RPMI8226 (cell line): Measurements from ENCODE around the gene ZNF579.
"Not testable (repeated sequence)": the region's sequence is repeated elsewhere in the genome, so short reads cannot be mapped to it uniquely, and the experiment has no call there.

Experiments
- DNase-seq: peaks from one replicate; pipeline ENCODE4 v3.0.0-alpha.2; 2015

The ZNF579 gene

DNA sequence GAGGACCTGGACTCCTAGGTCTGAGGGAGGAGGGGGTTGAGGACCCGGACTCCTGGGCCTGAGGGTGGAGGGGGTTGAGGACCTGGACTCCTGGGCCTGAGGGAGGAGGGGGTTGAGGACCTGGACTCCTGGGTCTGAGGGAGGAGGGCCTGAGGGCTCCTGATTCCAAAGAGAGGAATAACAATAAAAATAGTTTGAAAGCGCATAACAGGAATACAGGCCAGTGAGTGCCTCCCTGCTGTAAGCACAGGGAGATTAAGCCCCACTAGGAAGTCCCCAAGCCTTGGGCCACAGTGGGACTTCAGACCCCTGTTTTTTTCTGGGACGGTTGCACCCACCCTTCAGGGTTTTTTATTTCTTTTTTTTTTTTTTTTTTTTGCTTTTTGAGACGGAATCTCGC, 42.5 kb downstream of the ZNF579 start:
- DNase-seq: no peak

DNA sequence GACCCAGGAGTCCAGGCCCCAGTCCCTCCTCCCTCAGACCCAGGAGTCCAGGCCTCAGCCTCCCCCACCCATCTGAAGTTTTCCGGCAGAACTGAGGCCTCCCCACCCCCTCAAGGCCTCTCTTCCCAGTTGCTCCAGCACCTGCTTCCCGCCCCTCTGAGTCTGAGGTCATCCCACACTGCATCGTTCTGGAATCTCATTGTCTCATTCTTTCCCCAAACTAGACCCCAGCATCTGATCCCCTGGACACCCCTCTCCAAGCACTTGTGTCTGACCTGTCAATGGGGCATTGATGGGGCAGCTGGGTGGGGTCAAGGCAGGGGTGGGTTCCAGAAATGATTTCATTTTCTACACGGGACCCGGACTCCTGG, 42.9 kb downstream of the ZNF579 start:
- no peak for DNase-seq

DNA sequence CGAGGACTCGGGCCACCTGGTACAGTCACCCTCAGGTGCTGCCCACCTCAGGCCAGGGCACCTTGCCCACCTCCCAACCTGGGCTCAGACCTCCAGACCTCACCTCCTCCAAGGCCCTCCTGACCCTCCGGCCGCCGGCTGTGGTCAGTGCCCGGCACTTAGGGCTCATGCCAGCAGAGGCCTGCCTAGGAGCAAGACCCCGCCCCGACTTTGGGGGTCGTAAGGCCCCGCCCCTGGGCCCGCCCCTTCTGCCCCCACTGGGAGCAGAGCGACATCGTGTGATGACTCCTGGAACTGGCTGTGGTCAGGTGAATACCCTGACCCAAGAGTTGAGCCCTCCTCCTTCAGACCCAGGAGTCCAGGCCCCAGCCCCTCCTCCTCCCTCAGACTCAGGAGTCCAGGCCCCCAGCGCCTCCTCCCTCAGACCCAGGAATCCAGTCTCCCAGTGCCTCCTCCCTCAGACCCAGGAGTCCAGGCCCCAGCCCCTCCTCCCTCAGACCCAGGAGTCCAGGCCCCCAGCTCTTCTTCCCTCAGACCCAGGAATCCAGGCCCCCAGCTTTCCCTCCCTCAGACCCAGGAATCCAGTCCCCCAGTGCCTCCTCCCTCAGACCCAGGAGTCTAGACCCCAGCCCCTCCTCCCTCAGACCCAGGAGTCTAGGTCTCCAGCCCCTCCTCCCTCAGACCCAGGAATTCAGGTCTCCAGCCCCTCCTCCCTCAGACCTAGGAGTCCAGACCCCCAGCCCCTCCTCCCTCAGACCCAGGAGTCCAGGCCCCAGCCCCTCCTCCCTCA, 43.5 kb downstream of the ZNF579 start, which contains the start of gene SBK2:
Gene SBK2, minus strand, starts transcription at position 183 of the 790 bp plus-strand sequence. CDS start 839 bp downstream, outside the sequence.
- DNase-seq: no peak

DNA sequence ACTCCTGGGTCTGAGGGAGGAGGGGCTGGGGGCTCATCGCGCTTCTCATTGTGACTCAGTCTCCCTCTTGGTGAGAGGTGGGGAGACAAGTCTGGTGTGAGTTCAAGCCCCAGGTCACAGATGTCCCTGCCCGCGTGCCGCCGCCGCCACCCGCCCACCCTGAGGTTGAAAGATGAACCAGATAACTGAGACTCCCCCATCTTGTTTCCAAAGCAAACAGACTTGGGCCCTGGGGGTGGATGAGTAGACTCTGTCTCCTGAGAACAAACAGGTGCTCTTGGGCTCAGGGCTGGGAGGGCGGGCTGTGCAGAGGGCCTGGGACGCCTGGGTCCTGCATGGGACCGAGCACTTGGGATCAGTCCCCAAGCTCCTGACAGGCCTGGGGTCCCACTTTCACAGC, 44.3 kb downstream of the ZNF579 start:
- DNase-seq: no peak

DNA sequence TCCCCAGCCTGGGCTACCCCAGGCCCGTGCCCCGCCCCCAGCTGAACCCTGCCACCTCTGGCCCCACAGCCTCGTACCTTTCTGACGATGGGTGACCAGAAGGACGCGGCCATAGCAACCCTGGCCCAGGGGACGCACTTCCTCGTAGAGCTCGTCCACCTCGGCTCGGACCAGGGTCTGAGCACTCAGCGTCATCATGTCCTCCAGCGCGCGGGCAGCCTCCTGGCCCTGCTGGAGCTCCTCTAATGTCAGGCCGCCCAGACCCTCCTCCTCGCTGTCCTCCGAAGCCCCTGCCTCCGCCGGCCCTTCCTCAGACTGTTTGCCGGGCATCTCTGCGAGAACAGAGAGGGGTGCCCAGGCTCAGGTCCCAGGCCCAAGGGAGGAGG, 44.7 kb downstream of the ZNF579 start:
- DNase-seq: no peak

DNA sequence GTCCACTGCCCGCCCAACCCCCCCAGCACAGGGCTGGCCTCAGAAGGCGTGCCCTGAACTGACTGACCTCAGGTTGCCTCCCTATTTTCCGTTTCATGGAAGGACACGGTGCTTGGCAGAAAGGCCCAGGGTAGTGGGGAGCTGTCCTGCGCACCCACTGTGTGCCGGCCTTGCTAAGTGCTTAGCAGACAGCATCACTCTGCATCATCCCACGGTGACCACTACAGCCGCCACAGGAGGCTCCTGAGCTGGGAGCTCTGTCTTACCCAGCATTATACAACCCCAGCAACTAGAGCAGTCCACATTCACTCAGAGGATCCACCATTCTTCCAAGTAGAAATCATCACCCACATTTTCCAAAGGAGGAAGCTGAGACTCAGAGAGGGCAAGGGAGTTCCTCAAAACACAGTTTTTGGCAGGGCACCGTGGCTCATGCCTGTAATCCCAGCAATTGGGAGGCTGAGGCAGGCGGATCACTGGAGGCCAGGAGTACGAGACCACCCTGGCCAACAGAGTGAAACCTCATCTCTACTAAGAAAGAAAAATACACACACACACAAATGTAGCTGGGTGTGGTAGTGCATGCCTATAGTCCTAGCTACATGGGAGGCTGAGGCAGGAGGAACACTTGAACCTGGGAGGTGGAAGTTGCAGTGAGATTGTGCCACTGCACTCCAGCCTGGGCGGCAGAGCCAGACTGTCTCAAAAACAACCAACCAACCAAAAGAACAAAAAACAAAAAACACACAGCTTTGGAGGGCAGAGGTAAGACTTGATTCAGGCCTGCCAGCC, 45.3 kb downstream of the ZNF579 start:
- no peak for DNase-seq

DNA sequence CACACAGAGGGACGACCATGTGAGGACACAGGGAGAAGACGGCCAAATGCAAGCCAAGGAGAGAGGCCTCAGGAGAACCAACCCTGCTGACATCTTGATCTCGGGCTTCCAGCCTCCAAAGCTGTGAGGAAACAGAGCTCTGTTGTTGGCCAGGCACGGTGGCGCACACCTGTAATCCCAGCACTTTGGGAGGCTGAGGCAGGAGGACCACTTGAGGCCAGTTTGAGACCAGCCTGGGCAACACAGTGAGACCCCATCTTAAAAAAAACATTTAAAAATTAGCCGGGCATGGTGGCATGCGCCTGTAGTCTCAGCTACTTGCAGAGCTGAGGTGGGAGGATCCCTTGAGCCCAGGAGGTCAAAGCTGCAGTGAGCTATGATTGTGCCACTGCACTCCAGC, 46.4 kb downstream of the ZNF579 start:
- not testable (repeated sequence) for DNase-seq

DNA sequence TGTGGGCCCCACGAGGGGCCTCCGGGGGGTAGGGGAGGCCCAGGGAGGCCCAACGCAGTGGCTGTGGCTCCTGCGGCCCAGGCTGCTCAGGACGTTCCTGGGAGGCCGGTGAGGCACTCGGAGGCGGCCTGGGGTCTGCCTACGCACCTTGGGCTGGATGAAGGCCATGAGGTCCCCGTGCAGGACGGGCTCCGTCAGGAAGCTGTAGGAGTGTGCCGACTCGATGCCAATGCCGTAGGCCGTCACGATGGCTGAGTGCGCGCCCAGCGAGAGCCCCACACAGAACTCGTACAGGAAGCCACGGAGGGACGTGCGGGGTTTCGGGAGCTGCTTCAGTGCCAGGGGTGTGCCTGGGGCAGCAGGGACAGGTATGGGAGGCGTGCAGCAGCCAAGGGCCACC, 49.7 kb downstream of the ZNF579 start:
- DNase-seq: no peak

DNA sequence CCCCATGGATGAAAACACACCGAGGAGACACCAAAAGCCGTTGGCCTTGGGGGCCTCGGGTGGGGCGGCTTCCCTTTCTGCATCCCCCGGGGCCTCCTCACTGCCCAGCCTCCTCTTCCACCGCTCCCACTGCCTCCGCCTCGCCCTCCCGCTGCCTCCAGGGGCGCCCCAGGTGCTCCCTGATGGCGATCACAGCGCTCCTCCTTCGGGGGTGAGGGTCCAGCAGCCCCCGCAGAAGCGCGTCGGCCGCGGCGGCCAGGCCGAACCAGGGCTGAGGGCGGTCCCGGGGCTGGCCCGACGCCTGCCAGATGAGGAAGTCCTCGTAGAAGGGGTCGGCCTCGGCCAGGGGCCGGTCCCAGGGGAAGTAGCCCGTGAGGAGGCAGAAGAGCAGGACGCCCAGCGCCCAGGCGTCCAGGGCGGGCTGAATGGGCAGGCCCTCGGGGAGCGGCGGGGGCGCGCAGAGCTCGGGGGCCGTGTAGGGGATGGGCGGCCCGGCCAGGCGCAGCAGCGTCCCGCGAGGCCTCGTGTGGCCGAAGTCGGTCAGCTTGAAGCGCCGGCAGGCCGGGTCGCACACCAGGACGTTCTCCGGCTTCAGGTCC, 50.9 kb downstream of the ZNF579 start:
- no peak for DNase-seq

DNA sequence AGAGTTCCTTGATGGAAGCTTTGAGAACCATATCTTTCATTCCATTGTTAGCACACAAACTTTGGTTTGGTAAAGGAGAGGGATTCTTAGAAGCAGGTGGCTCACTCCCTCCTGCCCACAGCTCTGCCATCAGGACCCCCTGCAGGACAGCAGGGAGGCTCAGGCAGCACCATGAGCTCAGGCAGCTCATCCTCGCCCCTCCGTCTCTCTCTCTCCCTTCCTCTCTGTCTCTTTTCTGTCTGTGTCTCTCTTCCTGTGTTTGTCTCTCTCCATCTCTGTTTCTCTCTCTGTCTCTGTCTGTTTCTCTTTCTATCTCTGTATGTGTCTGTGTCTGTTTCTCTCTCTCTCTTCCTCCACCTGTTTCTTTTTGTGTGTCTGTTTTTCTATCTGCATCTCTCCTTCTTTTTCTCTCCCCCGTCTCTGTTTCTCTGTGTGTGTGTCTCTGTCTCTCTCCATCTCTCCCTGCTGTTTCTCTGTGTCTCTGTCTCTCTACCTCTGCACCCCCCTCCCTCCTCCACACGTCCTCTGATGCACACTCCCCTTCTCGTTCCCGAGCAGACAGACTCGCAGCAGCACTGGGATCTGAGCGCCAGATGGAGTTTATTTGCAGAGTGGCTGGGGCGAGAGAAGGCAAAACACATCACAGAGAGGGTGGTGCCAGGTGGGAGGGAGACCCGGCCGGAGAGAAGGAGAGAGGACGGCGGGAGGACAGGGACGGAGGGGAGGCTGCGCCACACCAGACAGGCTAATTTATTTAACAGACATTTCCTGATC, 52.4 kb downstream of the ZNF579 start:
- DNase-seq: no peak

DNA sequence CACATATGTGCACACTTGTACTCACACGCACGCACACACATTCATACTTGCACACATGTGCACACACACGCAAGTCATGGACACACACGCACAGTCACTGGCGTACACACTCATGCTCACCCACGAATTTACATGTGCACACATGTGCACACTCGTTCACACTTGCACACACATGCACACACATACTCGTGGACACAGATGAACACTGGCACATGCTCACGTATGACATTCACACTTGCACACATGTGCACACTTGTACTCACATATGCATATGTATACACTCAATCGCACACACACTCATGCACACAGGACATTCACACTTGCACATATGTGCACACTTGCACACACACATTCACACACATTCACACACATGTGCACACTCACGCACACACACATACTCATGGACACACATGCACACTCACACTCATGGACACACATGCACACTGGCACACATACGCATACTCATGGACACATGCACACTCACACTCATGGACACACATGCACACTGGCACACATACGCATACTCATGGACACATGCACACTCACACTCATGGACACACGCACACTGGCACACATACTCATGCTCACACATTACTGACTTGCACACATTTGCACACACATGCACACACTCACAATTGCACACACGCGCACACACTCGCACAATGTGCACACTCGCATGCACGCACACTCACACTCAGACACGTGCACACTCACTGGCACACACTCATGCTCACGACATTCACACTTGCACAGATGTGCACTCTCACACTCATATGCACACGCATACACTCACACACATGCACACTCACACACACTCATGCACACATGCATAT, 53.2 kb downstream of the ZNF579 start:
- DNase-seq: no peak
